22Rv1 (cell line): ENCODE measurements around the gene RNF112.

Experiments used
- ZFX ChIP-seq: fragments of 450-650 bp; IDR thresholded peaks from 2 replicates; pipeline ENCODE4 v1.6.1; 2017; ENCODE audit warnings: antibody characterized with exemption, borderline replicate concordance
- TF ChIP-seq, protein P1 (sequence below): fragments of 450-650 bp; IDR thresholded peaks from 2 replicates; pipeline ENCODE4 v1.5.1; 2017; ENCODE audit warnings: mild to moderate bottlenecking

DNA sequence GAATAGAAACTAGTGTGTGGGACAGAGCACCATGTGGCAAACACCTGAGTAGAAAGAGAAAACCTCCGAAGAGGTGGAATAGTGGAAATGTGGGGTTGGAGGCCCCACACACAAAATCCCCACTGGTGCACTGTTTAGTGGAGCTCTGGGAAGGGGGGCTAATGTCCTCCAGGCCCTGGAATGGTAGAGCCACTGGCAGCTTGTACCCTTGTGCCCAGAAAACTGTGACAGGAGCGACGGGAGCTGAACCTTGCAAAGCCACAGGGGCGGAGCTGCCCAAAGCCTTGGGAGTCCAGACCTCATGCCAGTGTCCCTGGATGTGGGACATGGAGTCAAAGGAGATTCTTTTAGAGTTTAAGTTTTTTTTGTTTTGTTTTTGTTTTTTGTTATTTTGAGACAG is 50.6 kb downstream of the RNF112 start:
- TF ChIP-seq, protein P1, sequence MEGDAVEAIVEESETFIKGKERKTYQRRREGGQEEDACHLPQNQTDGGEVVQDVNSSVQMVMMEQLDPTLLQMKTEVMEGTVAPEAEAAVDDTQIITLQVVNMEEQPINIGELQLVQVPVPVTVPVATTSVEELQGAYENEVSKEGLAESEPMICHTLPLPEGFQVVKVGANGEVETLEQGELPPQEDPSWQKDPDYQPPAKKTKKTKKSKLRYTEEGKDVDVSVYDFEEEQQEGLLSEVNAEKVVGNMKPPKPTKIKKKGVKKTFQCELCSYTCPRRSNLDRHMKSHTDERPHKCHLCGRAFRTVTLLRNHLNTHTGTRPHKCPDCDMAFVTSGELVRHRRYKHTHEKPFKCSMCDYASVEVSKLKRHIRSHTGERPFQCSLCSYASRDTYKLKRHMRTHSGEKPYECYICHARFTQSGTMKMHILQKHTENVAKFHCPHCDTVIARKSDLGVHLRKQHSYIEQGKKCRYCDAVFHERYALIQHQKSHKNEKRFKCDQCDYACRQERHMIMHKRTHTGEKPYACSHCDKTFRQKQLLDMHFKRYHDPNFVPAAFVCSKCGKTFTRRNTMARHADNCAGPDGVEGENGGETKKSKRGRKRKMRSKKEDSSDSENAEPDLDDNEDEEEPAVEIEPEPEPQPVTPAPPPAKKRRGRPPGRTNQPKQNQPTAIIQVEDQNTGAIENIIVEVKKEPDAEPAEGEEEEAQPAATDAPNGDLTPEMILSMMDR: no peak
- TF ChIP-seq ZFX: no peak
